ENCODE results near the gene PEG3. TPM values are rescaled to one million over a fixed set of nuclear protein-coding genes. Genes with fewer than 3 reads are reported as not detected.

The PEG3 gene
- total and polyA plus RNA-seq, 2 experiments from 2014 or later = not detected

GRCh38 chr19:56885173-56885985 is 44.9 kb upstream of the PEG3 start (continued):
- TF ChIP-seq, protein P1, sequence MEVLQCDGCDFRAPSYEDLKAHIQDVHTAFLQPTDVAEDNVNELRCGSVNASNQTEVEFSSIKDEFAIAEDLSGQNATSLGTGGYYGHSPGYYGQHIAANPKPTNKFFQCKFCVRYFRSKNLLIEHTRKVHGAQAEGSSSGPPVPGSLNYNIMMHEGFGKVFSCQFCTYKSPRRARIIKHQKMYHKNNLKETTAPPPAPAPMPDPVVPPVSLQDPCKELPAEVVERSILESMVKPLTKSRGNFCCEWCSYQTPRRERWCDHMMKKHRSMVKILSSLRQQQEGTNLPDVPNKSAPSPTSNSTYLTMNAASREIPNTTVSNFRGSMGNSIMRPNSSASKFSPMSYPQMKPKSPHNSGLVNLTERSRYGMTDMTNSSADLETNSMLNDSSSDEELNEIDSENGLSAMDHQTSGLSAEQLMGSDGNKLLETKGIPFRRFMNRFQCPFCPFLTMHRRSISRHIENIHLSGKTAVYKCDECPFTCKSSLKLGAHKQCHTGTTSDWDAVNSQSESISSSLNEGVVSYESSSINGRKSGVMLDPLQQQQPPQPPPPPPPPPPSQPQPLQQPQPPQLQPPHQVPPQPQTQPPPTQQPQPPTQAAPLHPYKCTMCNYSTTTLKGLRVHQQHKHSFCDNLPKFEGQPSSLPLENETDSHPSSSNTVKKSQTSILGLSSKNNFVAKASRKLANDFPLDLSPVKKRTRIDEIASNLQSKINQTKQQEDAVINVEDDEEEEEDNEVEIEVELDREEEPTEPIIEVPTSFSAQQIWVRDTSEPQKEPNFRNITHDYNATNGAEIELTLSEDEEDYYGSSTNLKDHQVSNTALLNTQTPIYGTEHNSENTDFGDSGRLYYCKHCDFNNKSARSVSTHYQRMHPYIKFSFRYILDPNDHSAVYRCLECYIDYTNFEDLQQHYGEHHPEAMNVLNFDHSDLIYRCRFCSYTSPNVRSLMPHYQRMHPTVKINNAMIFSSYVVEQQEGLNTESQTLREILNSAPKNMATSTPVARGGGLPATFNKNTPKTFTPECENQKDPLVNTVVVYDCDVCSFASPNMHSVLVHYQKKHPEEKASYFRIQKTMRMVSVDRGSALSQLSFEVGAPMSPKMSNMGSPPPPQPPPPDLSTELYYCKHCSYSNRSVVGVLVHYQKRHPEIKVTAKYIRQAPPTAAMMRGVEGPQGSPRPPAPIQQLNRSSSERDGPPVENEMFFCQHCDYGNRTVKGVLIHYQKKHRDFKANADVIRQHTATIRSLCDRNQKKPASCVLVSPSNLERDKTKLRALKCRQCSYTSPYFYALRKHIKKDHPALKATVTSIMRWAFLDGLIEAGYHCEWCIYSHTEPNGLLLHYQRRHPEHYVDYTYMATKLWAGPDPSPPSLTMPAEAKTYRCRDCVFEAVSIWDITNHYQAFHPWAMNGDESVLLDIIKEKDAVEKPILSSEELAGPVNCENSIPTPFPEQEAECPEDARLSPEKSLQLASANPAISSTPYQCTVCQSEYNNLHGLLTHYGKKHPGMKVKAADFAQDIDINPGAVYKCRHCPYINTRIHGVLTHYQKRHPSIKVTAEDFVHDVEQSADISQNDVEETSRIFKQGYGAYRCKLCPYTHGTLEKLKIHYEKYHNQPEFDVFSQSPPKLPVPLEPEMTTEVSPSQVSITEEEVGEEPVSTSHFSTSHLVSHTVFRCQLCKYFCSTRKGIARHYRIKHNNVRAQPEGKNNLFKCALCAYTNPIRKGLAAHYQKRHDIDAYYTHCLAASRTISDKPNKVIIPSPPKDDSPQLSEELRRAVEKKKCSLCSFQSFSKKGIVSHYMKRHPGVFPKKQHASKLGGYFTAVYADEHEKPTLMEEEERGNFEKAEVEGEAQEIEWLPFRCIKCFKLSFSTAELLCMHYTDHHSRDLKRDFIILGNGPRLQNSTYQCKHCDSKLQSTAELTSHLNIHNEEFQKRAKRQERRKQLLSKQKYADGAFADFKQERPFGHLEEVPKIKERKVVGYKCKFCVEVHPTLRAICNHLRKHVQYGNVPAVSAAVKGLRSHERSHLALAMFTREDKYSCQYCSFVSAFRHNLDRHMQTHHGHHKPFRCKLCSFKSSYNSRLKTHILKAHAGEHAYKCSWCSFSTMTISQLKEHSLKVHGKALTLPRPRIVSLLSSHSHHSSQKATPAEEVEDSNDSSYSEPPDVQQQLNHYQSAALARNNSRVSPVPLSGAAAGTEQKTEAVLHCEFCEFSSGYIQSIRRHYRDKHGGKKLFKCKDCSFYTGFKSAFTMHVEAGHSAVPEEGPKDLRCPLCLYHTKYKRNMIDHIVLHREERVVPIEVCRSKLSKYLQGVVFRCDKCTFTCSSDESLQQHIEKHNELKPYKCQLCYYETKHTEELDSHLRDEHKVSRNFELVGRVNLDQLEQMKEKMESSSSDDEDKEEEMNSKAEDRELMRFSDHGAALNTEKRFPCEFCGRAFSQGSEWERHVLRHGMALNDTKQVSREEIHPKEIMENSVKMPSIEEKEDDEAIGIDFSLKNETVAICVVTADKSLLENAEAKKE (CRISPR knock-in tag; IDR thresholded peaks at IDR 0.05) = no peak
- TF ChIP-seq STAT1 (IDR thresholded peaks at IDR 0.05; ENCODE audit: unreplicated experiment) = no peak
- TF ChIP-seq, protein P2, sequence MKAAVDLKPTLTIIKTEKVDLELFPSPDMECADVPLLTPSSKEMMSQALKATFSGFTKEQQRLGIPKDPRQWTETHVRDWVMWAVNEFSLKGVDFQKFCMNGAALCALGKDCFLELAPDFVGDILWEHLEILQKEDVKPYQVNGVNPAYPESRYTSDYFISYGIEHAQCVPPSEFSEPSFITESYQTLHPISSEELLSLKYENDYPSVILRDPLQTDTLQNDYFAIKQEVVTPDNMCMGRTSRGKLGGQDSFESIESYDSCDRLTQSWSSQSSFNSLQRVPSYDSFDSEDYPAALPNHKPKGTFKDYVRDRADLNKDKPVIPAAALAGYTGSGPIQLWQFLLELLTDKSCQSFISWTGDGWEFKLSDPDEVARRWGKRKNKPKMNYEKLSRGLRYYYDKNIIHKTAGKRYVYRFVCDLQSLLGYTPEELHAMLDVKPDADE (IDR thresholded peaks at IDR 0.05) = no peak
- no peak for TF ChIP-seq JUNB (IDR thresholded peaks at IDR 0.05; ENCODE audit: unreplicated experiment)
- TF ChIP-seq ZNF114 (CRISPR knock-in tag; IDR thresholded peaks at IDR 0.05) = no peak
- no peak for TF ChIP-seq EZH2 (IDR thresholded peaks at IDR 0.05; ENCODE audit: low read depth, unreplicated experiment)

GRCh38 chr19:56884441-56884840 is 43.9 kb upstream of the PEG3 start:
- no peak overlapping the region for H3K4me2 ChIP-seq
- Mint-ChIP-seq H3K27ac (no peak overlapping the region), H3K4me3 (no peak overlapping the region), H3K27me3 (ENCODE audit: insufficient read depth, low read depth, poor library complexity) (peaks cover 8% of the 10 kb centered on the region), H3K4me1 (no peaks in the 10 kb centered on the region), H3K36me3 (ENCODE audit: low read depth) (peaks cover 47% of the 10 kb centered on the region), H3K9me3 (peaks cover 97% of the 10 kb centered on the region)
- no peaks in the 10 kb centered on the region for H3F3A ChIP-seq (replicated peaks; ENCODE audit: low read depth)
- H3K4me1 ChIP-seq (ENCODE audit: insufficient read depth) = no peaks in the 10 kb centered on the region
- H3K36me3 ChIP-seq (ENCODE audit: insufficient read depth) = peaks cover 20% of the 10 kb centered on the region; the same call in 1 of the 2 replicates
- no peaks in the 10 kb centered on the region for H3K79me2 ChIP-seq (replicated peaks; ENCODE audit: insufficient read depth)
- no peak overlapping the region for H2AFZ ChIP-seq
- no peak overlapping the region for H3K4me3 ChIP-seq
- H4K20me1 ChIP-seq (replicated peaks; ENCODE audit: insufficient read depth) = no peaks in the 10 kb centered on the region
- no peaks in the 10 kb centered on the region for H3K9me2 ChIP-seq (ENCODE audit: insufficient read depth)
- DNase-seq (ENCODE audit: low spot score) (no peak), ATAC-seq (no peak)
- H3K27ac ChIP-seq (ENCODE audit: low read depth) = no peak overlapping the region
- no peaks in the 10 kb centered on the region for H3K27me3 ChIP-seq (ENCODE audit: insufficient read depth)
- TF ChIP-seq CREB1 (CRISPR knock-in tag; IDR thresholded peaks at IDR 0.05; ENCODE audit: low read depth) (no peak), REST (IDR thresholded peaks at IDR 0.05; ENCODE audit: unreplicated experiment) (no peak)
